MCF 10A (cell line): ENCODE results near the gene PTTG2. TPM values are rescaled to one million over a fixed set of nuclear protein-coding genes. Genes with fewer than 3 reads are reported as not detected.

Experiments
- BruUV-seq: library from RNA; stranded (reverse); fragments of 400-500 nt; replicated peaks from 2 replicates; lab custom pipeline; 2021; lab: Mats Ljungman, UMichigan
- CTCF ChIA-PET: fragments of 300-600 bp; sonication (Branson Sonifier 250); formaldehyde crosslinking; extraction: SDS; loops from one replicate; lab custom pipeline; 2021; ENCODE audit warnings: antibody characterized with exemption, inconsistent platforms; lab: Yijun Ruan, JAX
- POLR2A ChIA-PET: fragments of 300-600, 350-650 bp; sonication (Branson Sonifier 250); formaldehyde crosslinking; extraction: SDS; loops from one replicate; lab custom pipeline; 2020; ENCODE audit warnings: antibody characterized with exemption, inconsistent platforms; lab: Yijun Ruan, JAX
- DNase-seq: peaks from one replicate; pipeline ENCODE4 v3.0.0-alpha.2; 2018; ENCODE audit not compliant: unreplicated experiment
- H3K27ac Mint-ChIP-seq: one replicate; pipeline ENCODE4 v1.8.0; 2022; ENCODE audit warnings: mild to moderate bottlenecking, low read depth, mixed read lengths; ENCODE audit not compliant: unreplicated experiment
- H3K27me3 Mint-ChIP-seq: one replicate; pipeline ENCODE4 v1.8.0; 2022; ENCODE audit warnings: mixed read lengths; ENCODE audit not compliant: insufficient read depth, unreplicated experiment
- H3K36me3 Mint-ChIP-seq: one replicate; pipeline ENCODE4 v1.8.0; 2022; ENCODE audit warnings: mild to moderate bottlenecking, moderate library complexity, mixed read lengths; ENCODE audit not compliant: insufficient read depth, unreplicated experiment
- H3K4me1 Mint-ChIP-seq: one replicate; pipeline ENCODE4 v1.8.0; 2022; ENCODE audit warnings: mixed read lengths; ENCODE audit not compliant: insufficient read depth, unreplicated experiment
- H3K4me3 Mint-ChIP-seq: one replicate; pipeline ENCODE4 v1.8.0; 2022; ENCODE audit warnings: mild to moderate bottlenecking, moderate library complexity, mixed read lengths; ENCODE audit not compliant: unreplicated experiment
- H3K9me3 Mint-ChIP-seq: one replicate; pipeline ENCODE4 v1.8.0; 2022; ENCODE audit warnings: mixed read lengths; ENCODE audit not compliant: unreplicated experiment
- CTCF ChIP-seq: fragments of 200-600 bp; IDR thresholded peaks from one replicate; pipeline ENCODE4 v1.8.0; 2022; ENCODE audit warnings: antibody characterized with exemption, mild to moderate bottlenecking; ENCODE audit not compliant: unreplicated experiment
- intact Hi-C: fragments of 100-400 bp; cut with micrococcal nuclease; formaldehyde crosslinking; loops from 2 replicates; pipeline ENCODE4 v1.14.1; 2022
- total RNA-seq: library from RNA; stranded (reverse); gene quantifications from 2 replicates; pipeline ENCODE4 v1.2.3, GENCODE V29; 2022

PTTG2 gene
- total RNA-seq, 1 experiment from 2014 or later = not detected

GRCh38 chr4:37953620-37954293 lies 6.4 kb upstream of the PTTG2 start:
- no peak for TF ChIP-seq CTCF
- no peak for DNase-seq
- ChIA-PET POLR2A (no interaction called here), CTCF (no interaction called here)
- Mint-ChIP-seq H3K4me1 (peaks cover 5% of the 10 kb centered on the region), H3K27me3 (no peaks in the 10 kb centered on the region), H3K4me3 (no peak overlapping the region), H3K27ac (no peak overlapping the region), H3K36me3 (no peaks in the 10 kb centered on the region), H3K9me3 (no peaks in the 10 kb centered on the region)
- no TSS peak for BruUV-seq
- intact Hi-C loops = no loop called here

- Mint-ChIP-seq H3K27me3 (no peaks in the 10 kb centered on the region), H3K9me3 (no peaks in the 10 kb centered on the region), H3K4me1 (peaks cover 5% of the 10 kb centered on the region), H3K36me3 (no peaks in the 10 kb centered on the region), H3K4me3 (no peak overlapping the region), H3K27ac (no peak overlapping the region)
- DNase-seq = no peak
- BruUV-seq = no TSS peak
- ChIA-PET POLR2A (no interaction called here), CTCF (interaction anchor here (0.7 kb wide), 1 partner anchor 273 kb away, joined by 4 read pairs; no protein-coding TSS in a partner anchor)
- intact Hi-C loops = no loop called here
- TF ChIP-seq CTCF = no peak
Measured at GRCh38 chr4:37956941-37957340, 3.3 kb upstream of the PTTG2 start.

GRCh38 chr4:37958932-37959331 lies 1.3 kb upstream of the PTTG2 start:
- Mint-ChIP-seq H3K4me1 (no peaks in the 10 kb centered on the region), H3K27me3 (no peaks in the 10 kb centered on the region), H3K36me3 (no peaks in the 10 kb centered on the region), H3K27ac (no peak overlapping the region), H3K9me3 (no peaks in the 10 kb centered on the region), H3K4me3 (no peak overlapping the region)
- POLR2A ChIA-PET = no interaction called here
- no peak for DNase-seq
- CTCF ChIA-PET = interaction anchor here (0.9 kb wide), 1 partner anchor 11 kb away, joined by 3 read pairs; no protein-coding TSS in a partner anchor
- TF ChIP-seq CTCF = no peak
- intact Hi-C loops = no loop called here
- no TSS peak for BruUV-seq

- DNase-seq = no peak
- Mint-ChIP-seq H3K4me3 (no peak overlapping the region), H3K9me3 (no peaks in the 10 kb centered on the region), H3K27ac (no peak overlapping the region), H3K4me1 (no peaks in the 10 kb centered on the region), H3K27me3 (no peaks in the 10 kb centered on the region), H3K36me3 (no peaks in the 10 kb centered on the region)
- POLR2A ChIA-PET = no interaction called here
- no TSS peak for BruUV-seq
- no peak for TF ChIP-seq CTCF
- CTCF ChIA-PET = interaction anchor here (0.5 to 0.6 kb wide), 2 partner anchors 27 to 460 kb away, joined by 3 read pairs; no protein-coding TSS in a partner anchor
- intact Hi-C loops = no loop called here
Measured at GRCh38 chr4:37960679-37961450, 667 bp downstream of the PTTG2 start.
